CD4-positive, alpha-beta T cell treated with Interleukin-4 for 4 hours (primary cell): Measurements from ENCODE around the gene LYSET.
"Not testable (repeated sequence)": the region's sequence is repeated elsewhere in the genome, so short reads cannot be mapped to it uniquely, and the experiment has no call there.

Experiments used
- DNase-seq: peaks from one replicate; pipeline ENCODE4 v3.0.0-alpha.2; 2020

Gene LYSET

GRCh38 chr14:93169619-93170018 lies 15.5 kb upstream of the LYSET start:
- DNase-seq = not testable (repeated sequence)

- not testable (repeated sequence) for DNase-seq
Observed at GRCh38 chr14:93170141-93170540, 15.0 kb upstream of the LYSET start.

- no peak for DNase-seq
Observed at GRCh38 chr14:93171376-93171775, 13.7 kb upstream of the LYSET start.

- DNase-seq = no peak
Observed at GRCh38 chr14:93173943-93174395, 11.1 kb upstream of the LYSET start.

- not testable (repeated sequence) for DNase-seq
Observed at GRCh38 chr14:93174731-93175130, 10.4 kb upstream of the LYSET start.

GRCh38 chr14:93175492-93175891 lies 9.6 kb upstream of the LYSET start:
- DNase-seq = no peak

GRCh38 chr14:93183596-93184317 lies 1.4 kb upstream of the LYSET start:
- DNase-seq = no peak

- no peak for DNase-seq
Observed at GRCh38 chr14:93185349-93185720, 218 bp downstream of the LYSET start.

- no peak for DNase-seq
Observed at GRCh38 chr14:93186466-93186865, 1.3 kb downstream of the LYSET start.

- DNase-seq = no peak
Observed at GRCh38 chr14:93186956-93187355, 1.8 kb downstream of the LYSET start.

GRCh38 chr14:93195316-93195999 lies 10.3 kb downstream of the LYSET start:
- no peak for DNase-seq

- no peak for DNase-seq
Observed at GRCh38 chr14:93199031-93199430, 13.9 kb downstream of the LYSET start.

GRCh38 chr14:93200553-93200952 lies 15.4 kb downstream of the LYSET start:
- no peak for DNase-seq

- no peak for DNase-seq
Observed at GRCh38 chr14:93201155-93201704, 16.1 kb downstream of the LYSET start.

GRCh38 chr14:93206793-93207467 lies 21.8 kb downstream of the LYSET start, which contains the start of the genes GON7 and UBR7:
Gene GON7, minus strand, starts transcription at chr14:93207065. Its CDS starts 28 bp downstream, at chr14:93207037.
Gene UBR7, plus strand, starts transcription at chr14:93207256. Its CDS starts 36 bp downstream, at chr14:93207292.
- peak; percentile 85 for DNase-seq

- DNase-seq = peak; percentile 20
Observed at GRCh38 chr14:93207468-93208308, 22.6 kb downstream of the LYSET start.

GRCh38 chr14:93212432-93212831 lies 27.3 kb downstream of the LYSET start:
- no peak for DNase-seq

GRCh38 chr14:93214598-93214997 lies 29.5 kb downstream of the LYSET start:
- DNase-seq = no peak

- peak; percentile 61 for DNase-seq
Observed at GRCh38 chr14:93219103-93219726, 34.1 kb downstream of the LYSET start.

- DNase-seq = no peak
Observed at GRCh38 chr14:93220509-93220908, 35.4 kb downstream of the LYSET start.

GRCh38 chr14:93223565-93223964 lies 38.4 kb downstream of the LYSET start:
- no peak for DNase-seq

- no peak for DNase-seq
Observed at GRCh38 chr14:93228550-93228949, 43.4 kb downstream of the LYSET start.
